NCI-H1092 (cell line): Measurements from ENCODE around the gene CA4.
"Not testable (repeated sequence)": the region's sequence is repeated elsewhere in the genome, so short reads cannot be mapped to it uniquely, and the experiment has no call there.

Experiments
- DNase-seq: peaks from one replicate; lab custom pipeline; 2025; lab: John Stamatoyannopoulos, UW

Gene CA4

DNA sequence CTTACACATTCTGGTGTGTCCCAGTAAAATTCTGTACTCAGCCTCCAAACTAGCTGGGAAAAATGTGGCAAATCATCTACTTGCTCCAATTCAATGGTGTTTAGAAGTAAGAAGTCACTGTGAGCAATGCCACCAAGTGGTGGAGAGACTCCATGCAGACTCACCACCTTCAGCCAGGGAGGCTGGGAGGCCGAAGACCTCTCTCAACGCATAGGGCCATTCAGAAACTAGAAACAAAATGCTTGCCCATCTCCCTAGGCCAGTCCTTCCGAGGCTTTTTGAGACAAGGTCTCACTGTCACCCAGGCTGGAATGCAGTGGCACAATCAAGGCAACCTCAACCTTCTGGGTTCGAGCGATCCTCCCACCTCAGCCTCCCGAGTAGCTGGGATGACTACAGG is 25.0 kb downstream of the CA4 start:
- DNase-seq, result not testable (repeated sequence)

DNA sequence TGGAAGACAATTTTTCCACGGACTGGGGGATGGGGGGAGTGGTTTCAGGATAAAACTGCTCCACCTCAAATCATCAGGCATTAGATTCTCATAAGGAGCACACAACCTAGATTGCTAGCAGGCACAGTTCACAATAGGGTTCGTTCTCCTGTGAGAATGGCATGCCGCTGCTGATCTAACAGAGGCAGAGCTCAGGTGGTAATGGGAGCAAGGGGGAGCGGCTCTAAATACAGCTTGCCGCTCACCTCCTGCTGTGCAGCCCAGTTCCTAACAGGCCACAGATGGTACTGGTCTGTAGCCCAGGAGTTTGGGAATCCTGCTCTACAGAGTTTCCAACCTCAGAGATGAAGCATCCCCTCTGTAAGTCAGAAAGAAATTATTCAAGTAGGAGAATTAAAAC is 27.0 kb downstream of the CA4 start:
- not testable (repeated sequence) for DNase-seq

DNA sequence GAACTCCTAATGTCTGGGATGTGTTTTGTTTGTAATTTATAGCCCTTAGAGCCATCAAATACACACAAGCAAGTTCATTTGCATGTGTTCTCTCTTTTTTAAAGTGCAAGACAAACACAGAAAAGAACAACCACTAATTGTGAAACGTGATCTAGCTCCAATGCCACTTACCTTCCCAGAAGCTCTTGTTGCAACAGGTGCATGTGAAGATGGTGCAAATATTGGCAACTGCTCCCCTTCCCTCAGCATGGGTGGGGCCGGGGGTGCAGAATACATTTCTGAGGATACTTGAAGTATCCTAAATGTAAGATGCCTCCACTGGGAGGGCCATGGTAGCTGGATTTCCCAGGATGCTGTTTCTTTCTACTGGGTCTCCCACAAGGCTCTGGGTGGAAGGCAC is 28.4 kb downstream of the CA4 start:
- DNase-seq, result peak; percentile 56

DNA sequence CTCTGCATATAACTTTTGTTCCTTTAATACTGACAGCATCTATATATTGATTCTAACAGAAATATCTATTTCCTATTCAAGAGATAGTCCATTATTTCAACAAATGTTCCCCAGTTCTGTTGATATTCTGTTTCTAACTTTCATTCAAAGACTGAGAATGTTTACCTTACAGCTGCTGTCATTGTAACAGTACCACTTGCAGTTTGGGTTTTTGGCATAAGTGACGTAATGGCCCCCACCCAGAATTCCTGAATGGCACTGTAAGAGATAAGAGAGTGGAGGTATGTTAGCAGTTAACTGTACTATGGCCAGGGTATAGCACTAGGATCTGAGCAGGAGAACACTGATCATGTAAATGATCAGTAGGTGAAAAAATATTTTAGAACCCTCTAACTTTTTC is 30.6 kb downstream of the CA4 start:
- DNase-seq, result not testable (repeated sequence)

DNA sequence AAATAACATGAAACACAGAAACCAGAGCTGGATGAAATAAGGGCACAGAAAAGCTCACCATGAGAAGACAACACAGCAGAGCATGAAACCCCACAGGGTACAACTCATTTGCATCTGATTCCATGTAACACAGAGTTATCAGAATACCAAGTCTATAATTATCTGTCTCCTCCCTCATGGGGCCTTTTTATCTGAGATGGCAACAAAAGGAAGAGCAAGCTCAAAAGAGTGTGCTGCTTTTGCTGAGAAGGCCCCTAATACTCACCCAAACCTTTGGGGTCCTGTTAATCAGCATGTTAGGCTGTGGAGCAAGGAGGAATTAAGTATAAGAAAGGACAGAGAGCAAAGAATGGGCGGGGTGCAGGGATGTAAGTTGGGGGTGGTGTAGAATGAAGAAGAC is 36.6 kb downstream of the CA4 start:
- not testable (repeated sequence) for DNase-seq

DNA sequence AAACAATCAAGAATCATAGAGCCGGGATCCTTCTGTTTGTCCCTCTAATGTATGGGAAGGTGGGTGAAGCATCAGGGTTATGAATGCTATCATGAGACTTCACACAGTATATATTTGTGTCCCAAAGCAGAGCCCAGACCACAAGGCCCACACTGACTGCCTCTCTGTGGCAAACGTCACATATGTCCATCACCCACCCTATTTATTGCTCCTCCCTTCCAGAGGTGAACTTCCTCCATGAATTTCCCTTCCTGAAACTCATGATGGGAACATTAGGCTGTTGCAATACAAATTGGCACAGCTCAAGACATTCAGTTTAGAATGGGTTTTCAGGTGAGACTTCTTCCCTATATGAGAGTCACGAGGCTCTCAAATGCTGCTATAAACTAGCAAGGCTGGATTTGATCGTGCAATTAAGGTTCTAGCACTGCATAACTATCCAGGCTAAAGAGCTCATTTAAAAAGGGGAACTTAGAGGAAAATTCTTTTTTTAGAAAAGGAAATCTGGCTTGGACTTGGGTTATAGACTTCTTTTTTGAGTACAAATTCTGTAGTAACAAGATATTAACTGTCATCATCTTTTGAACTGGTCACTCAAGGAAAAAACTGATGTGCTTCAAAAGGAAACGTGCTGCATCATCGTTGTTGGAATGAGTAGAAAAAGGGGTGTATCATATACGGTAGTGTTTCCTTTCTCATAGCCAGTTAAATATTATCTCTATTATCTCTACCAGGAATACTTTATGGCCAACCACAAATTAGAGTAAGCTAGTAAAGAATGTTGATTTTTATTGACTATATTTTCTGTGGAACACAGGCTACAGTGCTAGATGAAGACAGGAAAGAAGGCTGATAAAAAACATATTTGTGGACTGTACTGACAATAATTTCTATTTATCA is 37.3 kb downstream of the CA4 start:
- DNase-seq, result not testable (repeated sequence)

DNA sequence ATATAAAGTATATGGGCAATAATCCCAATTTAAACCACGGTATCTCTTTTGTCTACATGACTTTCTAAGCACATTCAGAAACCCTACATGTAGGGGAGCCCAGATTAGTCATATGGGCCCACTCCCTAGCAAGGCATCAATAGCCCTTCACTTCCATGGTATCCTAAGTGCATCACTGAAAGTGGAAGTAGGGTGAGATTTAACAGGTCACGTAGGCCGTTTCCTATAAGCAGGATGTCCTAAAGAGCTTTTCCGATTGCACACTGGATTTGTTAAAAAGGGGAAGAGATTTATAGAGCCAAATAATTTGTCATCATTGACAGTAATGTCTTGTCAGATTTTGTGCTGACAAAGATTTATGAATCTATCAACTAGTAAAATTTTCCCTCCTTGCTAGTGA is 39.0 kb downstream of the CA4 start:
- DNase-seq, result no peak

DNA sequence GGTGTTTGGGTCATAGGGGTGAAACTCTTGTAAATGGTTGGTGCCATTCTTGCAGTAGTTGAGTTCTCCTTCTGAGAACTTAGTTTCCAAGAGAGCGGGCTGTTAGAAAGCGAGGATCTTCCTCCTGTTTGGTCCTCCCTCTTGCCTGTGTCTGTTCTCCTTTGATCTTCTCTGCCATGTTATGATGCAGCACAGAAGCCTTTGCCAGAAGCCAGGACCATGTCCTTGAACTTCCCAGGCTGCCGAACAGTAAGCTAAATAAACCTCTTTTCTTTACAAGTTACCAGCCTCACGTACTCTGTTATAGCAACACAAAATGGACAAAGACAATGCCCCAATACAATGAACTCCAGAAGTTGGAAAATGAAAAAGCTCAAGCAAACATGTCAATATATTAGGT is 40.3 kb downstream of the CA4 start:
- DNase-seq, result not testable (repeated sequence)

DNA sequence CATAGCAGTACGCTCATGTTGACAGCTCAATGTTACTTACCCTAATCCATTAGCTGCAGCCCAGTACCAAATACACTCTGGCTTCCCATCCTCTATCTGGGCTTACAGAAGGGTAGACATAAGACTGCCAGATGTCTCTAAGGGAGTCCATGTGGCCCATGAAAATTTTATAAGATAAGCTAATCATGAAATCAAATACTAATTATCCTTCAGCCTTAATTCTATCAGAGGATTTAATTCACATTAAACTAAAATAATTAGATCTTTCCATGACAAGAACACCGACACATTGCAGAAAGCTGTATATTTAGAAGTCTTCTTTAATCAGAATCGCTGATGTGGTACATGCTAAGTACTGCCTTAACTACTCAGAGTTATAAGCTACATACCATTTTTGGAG is 43.3 kb downstream of the CA4 start:
- not testable (repeated sequence) for DNase-seq

DNA sequence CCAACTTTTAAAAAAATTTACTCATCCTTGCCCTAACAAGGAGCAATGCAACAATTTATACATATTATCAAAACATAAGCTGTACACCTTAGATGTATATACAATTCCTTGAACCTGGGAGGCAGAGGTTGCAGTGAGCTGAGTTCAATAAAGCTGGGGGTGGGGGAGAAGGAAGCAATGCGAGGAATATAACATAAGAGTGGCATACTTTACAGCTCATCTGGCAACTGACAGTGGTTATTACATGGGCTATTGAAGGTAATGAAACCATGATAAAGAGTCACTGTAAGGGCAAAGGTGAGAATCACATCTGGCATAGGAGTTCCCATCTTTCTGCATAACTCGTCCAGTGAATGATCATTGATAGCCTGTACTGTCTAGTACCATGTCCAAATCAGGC is 43.7 kb downstream of the CA4 start:
- DNase-seq, result no peak

DNA sequence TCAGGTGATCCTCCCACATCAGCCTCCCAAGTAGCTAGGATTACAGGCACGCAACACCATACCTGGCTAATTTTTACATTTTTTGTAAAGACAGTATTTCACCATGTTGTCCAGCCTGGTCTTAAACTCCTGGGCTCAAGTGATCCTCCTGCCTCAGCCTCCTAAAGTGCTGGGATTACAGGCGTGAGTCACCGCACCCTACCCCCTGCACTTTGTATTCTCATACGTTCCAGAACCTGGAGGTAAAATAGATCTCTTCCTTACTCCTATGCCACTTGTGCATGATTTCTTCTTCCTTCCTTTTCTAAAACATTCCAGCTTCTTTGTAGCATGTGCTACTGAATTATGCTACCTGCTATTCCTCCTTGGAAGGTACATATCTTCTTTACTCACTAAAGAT is 44.4 kb downstream of the CA4 start:
- DNase-seq, result not testable (repeated sequence)

DNA sequence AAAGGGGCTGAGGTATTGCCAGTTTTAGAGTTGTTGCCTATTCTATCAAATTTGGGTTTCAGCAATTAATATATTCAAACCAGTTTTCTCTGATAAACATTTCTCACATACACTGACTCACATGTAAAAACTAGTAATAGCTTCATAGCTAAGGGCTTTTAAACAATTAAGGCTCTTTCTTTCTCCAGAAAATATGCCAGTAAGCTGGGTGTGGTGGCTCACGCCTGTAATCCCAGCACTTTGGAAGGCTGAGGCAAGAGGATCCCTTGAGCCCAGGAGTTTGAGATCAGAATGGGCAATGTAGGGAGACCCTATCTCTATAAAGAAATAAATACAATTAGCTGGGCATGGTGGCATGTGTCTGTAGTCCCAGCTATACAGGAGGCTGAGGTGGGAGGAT is 48.9 kb downstream of the CA4 start:
- DNase-seq, result not testable (repeated sequence)

DNA sequence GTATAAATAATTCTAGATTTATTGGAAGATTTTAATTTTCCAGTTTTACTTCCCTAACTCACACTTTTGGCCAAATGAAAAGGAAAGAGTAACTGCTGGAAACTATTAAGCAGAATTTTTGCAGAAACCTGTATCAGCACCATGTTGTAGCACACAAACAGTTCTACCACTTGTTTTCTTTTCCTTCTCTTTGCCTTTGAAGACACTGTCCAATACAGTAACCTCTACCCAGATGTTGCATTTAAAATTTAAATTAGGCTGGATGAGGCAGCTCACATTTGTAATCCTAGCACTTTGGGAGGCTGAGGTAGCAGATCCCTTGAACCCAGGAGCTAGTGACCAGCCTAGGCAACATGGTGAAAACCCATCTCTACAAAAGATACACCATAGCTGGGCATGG is 56.0 kb downstream of the CA4 start:
- not testable (repeated sequence) for DNase-seq

DNA sequence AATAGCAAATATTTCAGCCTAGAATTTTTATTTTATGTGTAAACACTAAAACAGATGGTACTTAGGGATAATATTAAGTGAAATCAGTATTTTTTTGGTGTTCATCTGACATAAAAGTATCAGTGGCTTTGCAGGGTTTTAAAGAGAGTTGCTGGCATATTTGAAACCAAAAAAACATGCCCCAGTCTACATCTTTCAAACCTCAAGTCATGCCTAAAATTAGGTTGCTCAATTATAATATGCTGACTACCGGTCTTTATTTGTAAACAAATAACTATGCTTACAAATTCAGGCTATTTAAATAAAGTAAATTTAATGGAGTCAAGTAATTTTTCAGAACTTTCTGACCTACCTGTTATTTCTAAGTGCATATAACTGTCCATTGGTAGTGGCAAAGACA is 58.5 kb downstream of the CA4 start:
- not testable (repeated sequence) for DNase-seq
